CD4-positive, alpha-beta T cell treated with Interleukin-2 at 100 ng/mL for 4 hours (primary cell): Measurements from ENCODE around the gene VRK2.
"Not testable (repeated sequence)": the region's sequence is repeated elsewhere in the genome, so short reads cannot be mapped to it uniquely, and the experiment has no call there.

Experiments used
- DNase-seq: peaks from one replicate; pipeline ENCODE4 v3.0.0-alpha.2; 2020; ENCODE audit warnings: low spot score

The VRK2 gene

DNA sequence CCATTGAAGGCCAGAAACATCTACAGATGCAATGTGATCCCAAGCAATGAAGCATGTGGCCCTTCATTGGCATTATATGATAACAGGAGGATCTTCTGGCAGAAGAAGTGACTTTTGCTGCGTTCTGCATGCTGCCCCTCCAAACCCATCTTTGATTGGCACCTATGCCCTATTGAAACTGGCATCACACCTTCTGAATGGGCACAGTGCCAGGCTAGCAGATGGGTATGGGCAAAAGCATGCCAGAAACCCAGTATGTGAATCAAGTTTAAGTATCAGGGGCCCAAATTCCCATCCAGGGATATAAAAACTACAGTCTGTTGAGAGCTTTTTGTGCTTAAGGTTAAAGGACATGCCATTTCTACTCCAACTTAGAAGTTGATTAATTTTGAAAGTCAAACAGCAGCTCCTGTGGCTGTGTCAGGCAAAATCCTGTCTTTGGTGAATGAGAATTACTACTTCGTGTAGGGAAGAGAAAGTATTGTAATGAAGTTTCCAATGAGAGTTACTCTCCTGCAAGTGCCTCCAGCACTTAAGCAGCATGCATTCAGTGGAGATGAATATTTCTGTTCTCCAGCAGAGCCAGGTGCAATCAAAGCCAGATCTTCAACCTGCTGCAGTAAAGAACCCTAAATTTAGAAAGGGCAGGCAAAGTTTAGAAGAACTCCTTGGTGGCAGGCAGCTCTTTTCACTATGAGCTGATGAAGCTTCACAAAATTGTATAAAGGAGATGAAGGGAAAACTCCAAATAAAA lies 8.6 kb downstream of the VRK2 start:
- DNase-seq, result no peak

DNA sequence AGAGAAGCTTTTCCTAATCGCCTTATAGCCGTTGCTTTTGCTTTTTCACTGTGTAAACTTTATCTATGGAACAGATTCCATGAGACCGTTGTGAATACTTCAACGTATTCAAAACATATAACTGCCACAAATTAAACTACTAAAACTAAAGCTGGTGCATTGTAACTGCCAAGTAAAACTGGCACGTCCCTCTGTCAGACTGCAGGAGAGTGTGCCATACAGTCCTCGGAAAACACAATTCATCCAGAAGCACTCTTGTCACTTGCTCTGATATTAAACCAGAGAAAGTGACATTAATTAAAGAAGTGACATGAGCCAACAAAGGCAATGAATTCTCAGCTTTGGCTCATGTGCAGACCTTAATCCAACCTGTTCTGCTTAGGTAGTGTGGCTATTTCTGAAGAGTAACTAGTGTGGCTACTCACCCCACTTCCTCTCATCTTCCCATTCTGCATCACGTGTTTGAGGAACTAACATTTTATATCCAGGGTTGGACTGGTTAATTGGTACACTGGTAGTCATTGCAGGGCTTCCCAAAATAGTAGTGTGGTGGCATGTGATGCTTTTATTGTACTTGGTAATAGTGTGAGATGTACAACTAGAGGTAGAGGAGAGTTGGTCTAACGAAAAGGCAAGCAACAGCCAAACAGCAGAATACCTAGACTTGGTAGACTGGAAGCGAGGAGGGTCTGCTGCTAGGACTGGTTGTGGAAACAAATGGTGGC lies 9.7 kb downstream of the VRK2 start:
- DNase-seq, result no peak

- DNase-seq, result no peak
These were observed 11.3 kb downstream of the VRK2 start for GRCh38 chr2:58057707-58058530.

- no peak for DNase-seq
These were observed 17.0 kb downstream of the VRK2 start for GRCh38 chr2:58063641-58064040.

GRCh38 chr2:58064086-58064485 lies 17.5 kb downstream of the VRK2 start:
- no peak for DNase-seq

DNA sequence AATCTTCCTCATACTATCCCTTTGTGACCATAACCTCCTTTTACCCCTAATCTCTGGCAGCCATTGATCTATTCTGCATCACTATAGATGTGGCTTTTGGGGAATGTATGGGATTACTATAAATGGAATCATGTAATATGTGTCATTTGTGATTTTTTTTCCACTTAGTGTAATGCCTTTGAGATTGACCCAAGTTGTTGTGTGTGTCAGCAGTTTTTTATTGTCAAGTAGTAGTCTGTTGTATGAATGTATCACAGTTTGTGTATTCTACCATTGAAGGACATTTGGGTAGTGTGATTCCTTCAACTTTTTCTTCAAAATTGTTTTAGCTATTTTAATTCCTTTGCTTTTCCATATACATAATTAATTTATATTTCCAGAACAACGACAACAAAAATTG lies 18.6 kb downstream of the VRK2 start:
- DNase-seq, result no peak

DNA sequence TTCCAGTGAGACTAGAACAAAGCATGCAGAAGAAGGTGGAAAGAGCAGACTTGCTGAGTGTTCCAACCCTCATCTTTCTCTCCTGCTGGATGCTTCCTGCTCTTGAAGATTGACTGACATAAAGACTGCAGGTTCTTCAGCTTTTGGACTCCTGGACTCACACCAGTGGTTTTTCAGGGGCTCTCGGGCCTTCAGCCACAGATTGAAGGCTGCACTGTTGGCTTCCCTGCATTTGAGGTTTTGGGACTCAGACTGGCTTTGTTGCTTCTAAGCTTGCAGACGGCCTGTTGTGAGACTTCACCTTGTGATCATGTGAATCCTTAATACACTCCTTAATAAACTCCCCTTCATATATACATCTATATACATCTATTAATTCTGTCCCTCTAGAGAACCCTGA lies 20.4 kb downstream of the VRK2 start:
- no peak for DNase-seq

- DNase-seq, result no peak
These were observed 24.2 kb downstream of the VRK2 start for GRCh38 chr2:58070765-58071164.

DNA sequence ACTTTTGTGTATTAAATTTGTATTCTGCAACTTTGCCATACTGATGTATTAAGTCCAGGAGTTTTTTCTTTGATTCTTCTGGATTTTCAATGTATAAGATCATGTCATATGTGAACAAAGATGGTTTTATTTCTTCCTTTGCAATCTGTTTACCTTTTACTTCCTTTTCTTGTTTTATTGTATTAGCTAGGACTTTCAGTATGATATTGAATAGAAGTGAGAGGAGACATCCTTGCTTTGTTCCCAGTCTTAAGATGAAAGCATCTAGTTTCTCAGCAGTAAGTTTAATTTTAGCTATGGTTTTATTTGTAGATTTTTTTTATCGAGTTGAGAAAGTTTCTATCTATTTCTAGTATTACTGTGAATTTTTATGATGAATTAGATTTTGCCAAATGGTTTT lies 25.5 kb downstream of the VRK2 start:
- DNase-seq, result no peak

- no peak for DNase-seq
These were observed 26.4 kb downstream of the VRK2 start for GRCh38 chr2:58073008-58073407.

GRCh38 chr2:58073751-58074150 lies 27.1 kb downstream of the VRK2 start:
- DNase-seq, result no peak

DNA sequence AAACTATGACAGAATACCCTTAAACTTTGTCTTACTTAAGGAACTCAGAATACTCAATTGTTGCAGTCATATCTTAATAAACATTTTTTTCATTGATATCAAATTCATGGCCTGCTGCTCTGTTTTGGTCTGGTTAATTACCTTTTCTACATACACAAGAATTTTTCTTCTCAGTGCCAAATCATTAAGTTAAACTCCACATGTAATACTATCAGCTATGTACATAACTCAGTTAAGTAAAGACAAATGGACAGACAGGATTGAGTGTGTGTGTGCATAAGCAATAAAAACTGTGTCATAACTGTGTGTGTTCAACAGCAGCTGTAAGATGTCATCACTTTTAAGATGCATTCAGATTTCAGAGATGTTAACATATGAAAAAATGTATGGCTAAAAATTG lies 34.4 kb downstream of the VRK2 start:
- DNase-seq, result no peak

- no peak for DNase-seq
These were observed 42.5 kb downstream of the VRK2 start for GRCh38 chr2:58089081-58089480.

- DNase-seq, result not testable (repeated sequence)
These were observed 46.2 kb downstream of the VRK2 start for GRCh38 chr2:58092772-58093171.

GRCh38 chr2:58097025-58097424 lies 50.4 kb downstream of the VRK2 start:
- no peak for DNase-seq

DNA sequence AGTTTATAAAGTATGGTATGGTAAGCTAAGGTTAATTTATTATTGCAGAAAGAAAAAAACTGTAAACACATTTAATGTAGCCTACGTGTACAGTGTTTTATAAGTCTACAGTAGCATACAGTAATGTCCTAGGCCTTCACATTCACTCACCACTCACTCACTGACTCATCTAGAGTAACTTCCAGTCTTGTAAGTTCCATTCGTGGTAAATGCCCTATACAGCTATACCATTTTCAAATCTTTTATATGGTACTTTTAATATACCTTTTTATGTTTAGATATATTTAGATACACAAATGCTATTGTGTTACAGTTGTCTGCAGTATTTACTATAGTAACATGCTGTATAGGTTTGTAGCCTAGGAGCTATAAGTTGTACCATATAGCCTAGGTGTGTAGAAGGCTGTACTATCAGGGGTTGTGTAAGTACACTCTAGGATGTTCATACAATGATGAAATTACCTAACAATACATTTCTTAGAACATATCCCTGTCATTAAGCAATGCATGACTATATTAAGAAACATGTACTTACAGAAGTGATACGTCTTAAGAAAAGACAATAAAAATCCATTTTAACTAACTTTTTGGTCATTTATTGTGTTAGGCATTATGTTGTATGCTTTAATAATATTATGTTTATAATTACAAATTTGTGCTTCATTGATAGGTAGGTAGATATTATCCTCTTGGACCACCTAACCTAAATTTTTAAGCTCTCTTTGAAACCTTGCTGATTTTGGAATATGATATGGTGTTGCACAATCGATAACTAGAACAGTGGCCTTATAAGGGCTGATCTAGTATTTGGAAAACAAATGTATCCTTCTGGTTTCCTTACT lies 51.9 kb downstream of the VRK2 start:
- no peak for DNase-seq

DNA sequence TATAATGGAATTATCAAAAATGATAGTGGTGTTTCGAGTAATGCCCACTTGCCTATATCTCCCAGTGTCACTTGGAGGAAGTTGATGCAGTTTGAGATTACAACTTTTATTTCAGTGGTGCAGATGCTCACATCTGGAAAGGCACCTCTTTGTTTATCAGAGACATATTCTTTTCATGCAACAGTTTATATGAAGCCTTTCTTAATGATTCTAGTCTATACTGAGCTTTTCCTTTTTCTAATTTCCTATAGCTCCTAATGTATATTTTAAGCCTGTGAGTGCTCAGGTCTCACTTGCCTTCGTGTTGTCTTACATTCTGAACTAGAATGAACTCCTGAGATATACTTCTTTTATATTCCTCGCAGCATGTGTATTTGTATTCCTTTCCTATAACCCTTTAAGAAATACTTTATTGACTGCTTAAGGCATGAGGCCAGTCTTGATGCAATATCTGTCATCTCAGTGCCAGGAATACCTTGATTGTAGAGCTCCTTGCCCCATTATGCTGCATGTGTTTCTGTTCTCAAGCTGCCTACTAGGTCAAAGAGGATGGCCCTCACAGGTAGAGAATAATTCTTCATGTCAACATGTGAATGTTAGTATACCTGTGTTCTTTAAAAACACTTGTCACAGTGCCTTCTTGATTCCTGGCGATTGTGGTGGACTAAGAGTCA lies 52.6 kb downstream of the VRK2 start:
- no peak for DNase-seq

DNA sequence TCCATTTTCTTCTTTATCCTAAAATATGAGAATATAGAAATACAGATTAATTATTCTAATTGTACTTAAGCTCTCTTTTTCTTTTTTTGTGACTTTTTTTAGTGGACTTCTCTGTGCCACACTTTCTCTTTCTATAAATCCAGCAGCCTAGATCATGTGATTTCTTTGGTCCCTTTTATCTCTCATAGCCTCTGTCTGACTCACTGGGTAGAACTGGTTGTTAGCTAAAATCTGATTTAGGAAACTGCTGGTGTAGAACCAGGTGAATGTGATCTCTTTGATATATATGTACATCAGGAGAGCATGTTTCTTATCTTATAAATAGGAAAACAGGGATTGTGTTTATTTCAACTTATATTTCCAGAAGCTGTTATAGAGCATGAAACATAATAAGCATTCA lies 54.9 kb downstream of the VRK2 start:
- no peak for DNase-seq

GRCh38 chr2:58106896-58107295 lies 60.3 kb downstream of the VRK2 start:
- DNase-seq, result no peak

- no peak for DNase-seq
These were observed 61.5 kb downstream of the VRK2 start for GRCh38 chr2:58107803-58108710.
